Endometrial microvascular endothelial cells (primary cell): Measurements from ENCODE around the gene PNISR. TPM values are rescaled to one million over a fixed set of nuclear protein-coding genes. Genes with fewer than 3 reads are reported as not detected.

ENCODE experiments used
- in situ Hi-C: cut with HindIII; loops from 2 replicates; pipeline ENCODE4 v1.10.0; 2017; ENCODE audit warnings: low sequenced_read_pairs, low pct_unique_long_range_greater_than_20kb; ENCODE audit errors: inconsistent ontology term
- total RNA-seq: library from RNA; depleted of rRNA; stranded (reverse); fragments of >200 nt; gene quantifications from one replicate; pipeline ENCODE4 v1.2.3, GENCODE V29; 2015; ENCODE audit errors: inconsistent ontology term

Gene PNISR
- total RNA-seq, 1 donor from 2014 or later: 23.5 TPM

- in situ Hi-C loops: no loop called here
Observed at GRCh38 chr6:99349171-99350141, 75.7 kb downstream of the PNISR start, which contains the start of gene FAXC. Gene FAXC, minus strand, starts transcription at chr6:99349674. Its CDS starts 302 bp downstream, at chr6:99349372.

- in situ Hi-C loops: no loop called here
Observed at GRCh38 chr6:99348288-99349170, 76.6 kb downstream of the PNISR start.

Other genes with a start within 250 kb of the PNISR start
- 1.0 TPM for gene FAXC, start 75.6 kb downstream of the PNISR start, total RNA-seq
- gene COQ3, start 31.1 kb downstream of the PNISR start, total RNA-seq: 12.8 TPM
- gene USP45, start 90.1 kb upstream of the PNISR start, total RNA-seq: 21.3 TPM
- 90.8 TPM for gene CCNC, start 143.4 kb upstream of the PNISR start, total RNA-seq
- not detected for gene PRDM13, start 181.5 kb upstream of the PNISR start, total RNA-seq